ENCODE results near the gene POTEF.
"Not testable (repeated sequence)": the region's sequence is repeated elsewhere in the genome, so short reads cannot be mapped to it uniquely, and the experiment has no call there.

POTEF gene

GRCh38 chr2:130129120-130129829 lies at the start of gene POTEF:
TSS of gene POTEF (minus strand) at chr2:130129222. CDS start at chr2:130120515, 8,707 bp downstream.
- not testable (repeated sequence) for DNase-seq (ENCODE audit: low read depth)

GRCh38 chr2:130174866-130175265 lies 45.8 kb upstream of the POTEF start:
- DNase-seq (ENCODE audit: low read depth), result not testable (repeated sequence)

- DNase-seq (ENCODE audit: low read depth), result no peak
These were observed 40.9 kb upstream of the POTEF start for GRCh38 chr2:130169896-130170295.

- DNase-seq (ENCODE audit: low read depth), result not testable (repeated sequence)
These were observed 40.1 kb upstream of the POTEF start for GRCh38 chr2:130169163-130169562.

- DNase-seq (ENCODE audit: low read depth), result not testable (repeated sequence)
These were observed 37.6 kb upstream of the POTEF start for GRCh38 chr2:130166611-130167010.

GRCh38 chr2:130165293-130166016 lies 36.4 kb upstream of the POTEF start:
- DNase-seq (ENCODE audit: low read depth), result no peak

GRCh38 chr2:130162968-130163367 lies 33.9 kb upstream of the POTEF start:
- no peak for DNase-seq (ENCODE audit: low read depth)

GRCh38 chr2:130162486-130162885 lies 33.5 kb upstream of the POTEF start:
- not testable (repeated sequence) for DNase-seq (ENCODE audit: low read depth)

GRCh38 chr2:130160838-130161705 lies 32.0 kb upstream of the POTEF start:
- not testable (repeated sequence) for DNase-seq (ENCODE audit: low read depth)

GRCh38 chr2:130160131-130160530 lies 31.1 kb upstream of the POTEF start:
- no peak for DNase-seq (ENCODE audit: low read depth)

GRCh38 chr2:130159376-130159775 lies 30.4 kb upstream of the POTEF start:
- not testable (repeated sequence) for DNase-seq (ENCODE audit: low read depth)

- no peak for DNase-seq (ENCODE audit: low read depth)
These were observed 29.6 kb upstream of the POTEF start for GRCh38 chr2:130158631-130159030.

- not testable (repeated sequence) for DNase-seq (ENCODE audit: low read depth)
These were observed 28.9 kb upstream of the POTEF start for GRCh38 chr2:130157825-130158514.

- DNase-seq (ENCODE audit: low read depth), result not testable (repeated sequence)
These were observed 28.3 kb upstream of the POTEF start for GRCh38 chr2:130157354-130157753.

- DNase-seq (ENCODE audit: low read depth), result no peak
These were observed 27.6 kb upstream of the POTEF start for GRCh38 chr2:130156624-130157004.

- not testable (repeated sequence) for DNase-seq (ENCODE audit: low read depth)
These were observed 27.1 kb upstream of the POTEF start for GRCh38 chr2:130155956-130156623.

- no peak for DNase-seq (ENCODE audit: low read depth)
These were observed 26.0 kb upstream of the POTEF start for GRCh38 chr2:130154773-130155765.

GRCh38 chr2:130154423-130154770 lies 25.4 kb upstream of the POTEF start:
- DNase-seq (ENCODE audit: low read depth), result not testable (repeated sequence)

- not testable (repeated sequence) for DNase-seq (ENCODE audit: low read depth)
These were observed 24.9 kb upstream of the POTEF start for GRCh38 chr2:130153721-130154422.

Measured in activated gamma-delta T cell treated with anti-CD3 and anti-CD28 coated beads, Interleukin-2, amount 50 U/mL, for 16 hours (primary cell).